HEK293 (cell line): ENCODE measurements around the gene ACER3.
A peak's percentile ranks its signal among the peaks of the same experiment; 100 is the strongest.
"Not testable (repeated sequence)": the region's sequence is repeated elsewhere in the genome, so short reads cannot be mapped to it uniquely, and the experiment has no call there.

Experiments
- CTCF ChIA-PET: fragments of 350-600 bp; formaldehyde crosslinking; extraction: SDS; loops from one replicate; lab custom pipeline; 2021; ENCODE audit warnings: antibody characterized with exemption; lab: Yijun Ruan, JAX
- POLR2A ChIA-PET: fragments of 300-600 bp; formaldehyde crosslinking; extraction: SDS; loops from one replicate; lab custom pipeline; 2020; ENCODE audit warnings: antibody characterized with exemption, inconsistent platforms; lab: Yijun Ruan, JAX
- H3K27ac ChIP-seq: fragments of 200-500 bp; sonication (Bioruptor generic); 2 replicates; pipeline ENCODE4 v1.5.1; 2014; ENCODE audit warnings: low read depth, low read length, control low read depth, inconsistent platforms; ENCODE audit errors: extremely low read depth
- H3K36me3 ChIP-seq, 2 experiments: fragments of 200-500 bp in 1 of 2; sonication (Bioruptor generic) in 1 of 2; 1 replicate in 1 of 2; 2 replicates in 1 of 2; pipeline ENCODE4 v1.5.1; 2014 to 2017; ENCODE audit warnings: inconsistent platforms in 2 of 2, low read length in 2 of 2; ENCODE audit not compliant: control insufficient read depth in 2 of 2, insufficient read depth in 1 of 2
- H3K4me1 ChIP-seq: fragments of 200-500 bp; sonication (Bioruptor generic); 2 replicates; pipeline ENCODE4 v1.5.1; 2014; ENCODE audit warnings: mild to moderate bottlenecking, low read length, inconsistent platforms; ENCODE audit not compliant: control insufficient read depth, insufficient read depth
- H3K4me3 ChIP-seq: 2 replicates; pipeline ENCODE4 v1.5.1; 2011; ENCODE audit warnings: low read depth, mild to moderate bottlenecking, control low read depth, low read length, moderate library complexity
- H3K9me3 ChIP-seq: fragments of 200-500 bp; sonication (Bioruptor generic); 2 replicates; pipeline ENCODE4 v1.5.1; 2014; ENCODE audit warnings: low read depth, low read length, inconsistent platforms; ENCODE audit not compliant: control insufficient read depth, insufficient read depth
- KLF10 ChIP-seq: fragments of 450-650 bp; IDR thresholded peaks from 2 replicates; pipeline ENCODE4 v1.5.1; 2018; ENCODE audit warnings: missing biosample characterization, mild to moderate bottlenecking, missing genetic modification characterization
- ZBTB6 ChIP-seq: fragments of 450-650 bp; formaldehyde crosslinking; IDR thresholded peaks from 2 replicates; pipeline ENCODE4 v1.5.1; 2017; ENCODE audit warnings: missing biosample characterization, missing genetic modification characterization
- ZFP69B ChIP-seq: fragments of 450-650 bp; formaldehyde crosslinking; IDR thresholded peaks from 2 replicates; pipeline ENCODE4 v1.5.1; 2016; ENCODE audit warnings: missing biosample characterization, missing genetic modification characterization
- ZNF10 ChIP-seq: fragments of 450-650 bp; formaldehyde crosslinking; IDR thresholded peaks from 2 replicates; pipeline ENCODE4 v1.5.1; 2017; ENCODE audit warnings: missing biosample characterization, missing genetic modification characterization
- ZNF2 ChIP-seq: fragments of 450-650 bp; formaldehyde crosslinking; IDR thresholded peaks from 2 replicates; pipeline ENCODE4 v1.5.1; 2016; ENCODE audit warnings: missing biosample characterization, missing genetic modification characterization
- ZNF24 ChIP-seq: fragments of 450-650 bp; formaldehyde crosslinking; IDR thresholded peaks from 2 replicates; pipeline ENCODE4 v1.5.1; 2016; ENCODE audit warnings: missing biosample characterization, missing genetic modification characterization
- ZNF37A ChIP-seq: fragments of 450-650 bp; IDR thresholded peaks from 2 replicates; pipeline ENCODE4 v1.5.1; 2018; ENCODE audit warnings: missing biosample characterization, missing genetic modification characterization
- ZNF416 ChIP-seq: fragments of 450-650 bp; formaldehyde crosslinking; IDR thresholded peaks from 2 replicates; pipeline ENCODE4 v1.5.1; 2016; ENCODE audit warnings: missing biosample characterization, missing genetic modification characterization
- ZNF513 ChIP-seq: fragments of 450-650 bp; IDR thresholded peaks from 2 replicates; pipeline ENCODE4 v1.5.1; 2018; ENCODE audit warnings: missing biosample characterization, missing genetic modification characterization
- ZNF707 ChIP-seq: fragments of 450-650 bp; formaldehyde crosslinking; IDR thresholded peaks from 2 replicates; pipeline ENCODE4 v1.5.1; 2016; ENCODE audit warnings: missing biosample characterization, missing genetic modification characterization
- ZNF747 ChIP-seq: fragments of 450-650 bp; formaldehyde crosslinking; IDR thresholded peaks from 2 replicates; pipeline ENCODE4 v1.5.1; 2016; ENCODE audit warnings: missing biosample characterization, missing genetic modification characterization
- ZNF76 ChIP-seq: fragments of 450-650 bp; formaldehyde crosslinking; IDR thresholded peaks from 2 replicates; pipeline ENCODE4; 2016; ENCODE audit warnings: low read depth, missing biosample characterization, missing genetic modification characterization, borderline replicate concordance
- ZNF843 ChIP-seq: fragments of 450-650 bp; formaldehyde crosslinking; IDR thresholded peaks from 2 replicates; pipeline ENCODE4 v1.5.1; 2016; ENCODE audit warnings: missing biosample characterization, missing genetic modification characterization
- ZSCAN5A ChIP-seq: fragments of 450-650 bp; formaldehyde crosslinking; IDR thresholded peaks from 2 replicates; pipeline ENCODE4 v1.5.1; 2016; ENCODE audit warnings: missing biosample characterization, missing genetic modification characterization

The ACER3 gene

GRCh38 chr11:76854709-76855108, 6.0 kb upstream of the ACER3 start:
- POLR2A ChIA-PET: no interaction called here
- no peaks in the 10 kb centered on the region for H3K36me3 ChIP-seq
- no peak overlapping the region for H3K4me3 ChIP-seq
- no peak overlapping the region for H3K27ac ChIP-seq
- no peaks in the 10 kb centered on the region for H3K4me1 ChIP-seq
- H3K9me3 ChIP-seq: no peaks in the 10 kb centered on the region
- CTCF ChIA-PET: interaction anchor here (0.6 to 1.5 kb wide), 4 partner anchors 43 to 277 kb away, joined by 3 to 19 read pairs (median 4); no protein-coding TSS in a partner anchor
- TF ChIP-seq ZFP69B (tag by site-specific recombination): no peak
- TF ChIP-seq ZBTB6 (tag by site-specific recombination): no peak
- TF ChIP-seq ZNF24 (tag by site-specific recombination): no peak
- TF ChIP-seq ZNF37A: no peak
- no peak for TF ChIP-seq ZSCAN5A (tag by site-specific recombination)
- no peak for TF ChIP-seq ZNF843
- no peak for TF ChIP-seq ZNF416
- TF ChIP-seq, all 188 proteins: peak for 0

- H3K9me3 ChIP-seq, H3K36me3 ChIP-seq, H3K4me1 ChIP-seq, H3K27ac ChIP-seq, H3K4me3 ChIP-seq: not testable (repeated sequence)
- CTCF ChIA-PET: interaction anchor here (1.5 kb wide), 1 partner anchor 63 kb away, joined by 19 read pairs; no protein-coding TSS in a partner anchor
- POLR2A ChIA-PET: interaction anchor here (0.7 kb wide), 1 partner anchor 22 kb away, joined by 3 read pairs; no protein-coding TSS in a partner anchor
These were observed 5.0 kb upstream of the ACER3 start for GRCh38 chr11:76855670-76856069.

- POLR2A ChIA-PET: no interaction called here
These were observed 4.6 kb upstream of the ACER3 start for GRCh38 chr11:76856106-76856505.

GRCh38 chr11:76856571-76856970, 4.1 kb upstream of the ACER3 start:
- no peaks in the 10 kb centered on the region for H3K4me1 ChIP-seq
- no peak for TF ChIP-seq ZNF2 (tag by site-specific recombination)
- 0 out of 2 replicates have a peak, but pooled peaks have one; percentile 40 for TF ChIP-seq ZNF10 (tag by site-specific recombination)
- TF ChIP-seq KLF10 (tag by site-specific recombination): no peak
- TF ChIP-seq ZNF76 (tag by site-specific recombination): no peak
- no peak for TF ChIP-seq ZNF707 (tag by site-specific recombination)
- no peaks in the 10 kb centered on the region for H3K9me3 ChIP-seq
- no peaks in the 10 kb centered on the region for H3K36me3 ChIP-seq
- ChIA-PET CTCF (interaction anchor here (0.7 kb wide), 1 partner anchor 19 kb away, joined by 5 read pairs; no protein-coding TSS in a partner anchor), POLR2A (no interaction called here)
- no peak overlapping the region for H3K27ac ChIP-seq
- no peak overlapping the region for H3K4me3 ChIP-seq

More at GRCh38 chr11:76856106-76856505, 4.6 kb upstream of the ACER3 start:
- CTCF ChIA-PET: interaction anchor here (1.5 kb wide), 1 partner anchor 63 kb away, joined by 19 read pairs; no protein-coding TSS in a partner anchor
- Histone ChIP-seq H3K36me3 (no peaks in the 10 kb centered on the region), H3K27ac (no peak overlapping the region), H3K9me3 (no peaks in the 10 kb centered on the region), H3K4me3 (no peak overlapping the region), H3K4me1 (no peaks in the 10 kb centered on the region)
- TF ChIP-seq ZNF513 (no peak), ZNF747 (tag by site-specific recombination) (no peak)
